GM12878 (cell line): ENCODE results near the gene CDH4. TPM values are rescaled to one million over a fixed set of nuclear protein-coding genes. Genes with fewer than 3 reads are reported as not detected.

Experiments
- ATAC-seq: fragments of 200-7000 bp; cut with Tn5 transposase; 3 replicates; pipeline ENCODE4 v1.9.1; 2020; ENCODE audit warnings: mild to moderate bottlenecking, moderate library complexity
- BruUV-seq: library from RNA; stranded (reverse); fragments of 400-500 nt; replicated peaks from 2 replicates; lab custom pipeline; 2021; lab: Mats Ljungman, UMichigan
- CTCF ChIA-PET: fragments of 300-600 bp; sonication (Branson Sonifier 250); formaldehyde crosslinking; extraction: SDS; loops from one replicate; lab custom pipeline; 2021; ENCODE audit warnings: inconsistent platforms; lab: Yijun Ruan, JAX
- POLR2A ChIA-PET: fragments of 350-600 bp; formaldehyde crosslinking; extraction: SDS; loops from one replicate; lab custom pipeline; 2021; ENCODE audit warnings: inconsistent platforms; lab: Charles Lee
- RAD21 ChIA-PET: fragments of 300-600 bp; sonication (Branson Sonifier 250); formaldehyde crosslinking; loops from one replicate; lab custom pipeline; 2023; ENCODE audit warnings: antibody characterized with exemption; ENCODE audit not compliant: unreplicated experiment; lab: Charles Lee
- SMC1A ChIA-PET: fragments of 300-600 bp; sonication (Branson Sonifier 250); formaldehyde crosslinking; loops from one replicate; lab custom pipeline; 2023; ENCODE audit not compliant: unreplicated experiment, uncharacterized antibody; lab: Charles Lee
- DNase-seq: peaks from one replicate; pipeline ENCODE4 v3.0.0-alpha.2; 2011; ENCODE audit warnings: low read depth, low spot score
- FAIRE-seq: peaks from 3 replicates; lab custom pipeline; 2011; peaks lifted over from hg19 to GRCh38; lab: Jason Lieb, UNC
- H2AFZ ChIP-seq: 2 replicates; pipeline ENCODE4 v1.6.0; 2011; ENCODE audit warnings: low read depth, low read length, control low read depth; ENCODE audit not compliant: control insufficient read depth
- H3K27ac ChIP-seq: 2 replicates; pipeline ENCODE4 v1.5.1; 2011; ENCODE audit warnings: control low read depth; ENCODE audit not compliant: control insufficient read depth, insufficient read depth
- H3K27me3 ChIP-seq, 2 experiments: replicated peaks in 1 of 2; 2 replicates each; pipeline versions ENCODE4 v1.6.0 to v1.6.1; 2011; ENCODE audit warnings: low read length in 1 of 2; ENCODE audit not compliant: control insufficient read depth in 2 of 2, insufficient read depth in 2 of 2
- H3K36me3 ChIP-seq, 2 experiments: 2 replicates each; pipeline ENCODE4 v1.5.1; 2011; ENCODE audit warnings: low read length in 1 of 2; ENCODE audit not compliant: control insufficient read depth in 2 of 2, insufficient read depth in 2 of 2
- H3K4me1 ChIP-seq: 2 replicates; pipeline ENCODE4 v1.6.1; 2011; ENCODE audit warnings: mild to moderate bottlenecking, low read length, moderate library complexity, mixed read lengths; ENCODE audit not compliant: control insufficient read depth, insufficient read depth
- H3K4me2 ChIP-seq: 2 replicates; pipeline ENCODE4 v1.6.0; 2011; ENCODE audit warnings: control low read depth; ENCODE audit not compliant: control insufficient read depth, insufficient read depth
- H3K4me3 ChIP-seq: fragments of 200-600 bp; sonication (generic); 2 replicates; pipeline ENCODE4 v1.5.1; 2016
- H3K79me2 ChIP-seq: 2 replicates; pipeline ENCODE4 v1.6.0; 2011; ENCODE audit warnings: low read length; ENCODE audit not compliant: control insufficient read depth, insufficient read depth
- H3K9ac ChIP-seq: 2 replicates; pipeline ENCODE4 v1.8.0; 2011; ENCODE audit warnings: low read length, control low read depth, mixed read lengths; ENCODE audit not compliant: control insufficient read depth, insufficient read depth
- H3K9me3 ChIP-seq: replicated peaks from 3 replicates; pipeline ENCODE4 v1.5.1; 2011; ENCODE audit warnings: mild to moderate bottlenecking, low read length; ENCODE audit not compliant: control insufficient read depth, insufficient read depth
- H4K20me1 ChIP-seq: 2 replicates; pipeline ENCODE4 v1.6.0; 2011; ENCODE audit not compliant: control insufficient read depth, insufficient read depth
- CBX3 ChIP-seq: fragments of 200-600 bp; sonication (generic); IDR thresholded peaks from 2 replicates; pipeline ENCODE4 v1.6.1; 2016; ENCODE audit warnings: low read depth, borderline replicate concordance
- CBX5 ChIP-seq: sonication (generic); IDR thresholded peaks from 2 replicates; pipeline ENCODE4 v1.6.1; 2016; ENCODE audit warnings: low read depth, moderate library complexity, mild to moderate bottlenecking, inconsistent platforms
- CREB1 ChIP-seq: IDR thresholded peaks from 2 replicates; pipeline ENCODE4 v1.6.1; 2012; ENCODE audit warnings: low read depth, mild to moderate bottlenecking, inconsistent platforms
- CREM ChIP-seq: IDR thresholded peaks from 2 replicates; pipeline ENCODE4 v1.6.1; 2014; ENCODE audit warnings: antibody characterized with exemption, low read depth
- EED ChIP-seq: sonication (generic); IDR thresholded peaks from 2 replicates; pipeline ENCODE4 v1.6.1; 2016; ENCODE audit warnings: antibody characterized with exemption, low read depth
- ESRRA ChIP-seq: IDR thresholded peaks from 2 replicates; pipeline ENCODE4 v1.6.1; 2012; ENCODE audit warnings: mild to moderate bottlenecking, low read length, improper control_type of control experiment
- LARP7 ChIP-seq: fragments of 450-650 bp; IDR thresholded peaks from 2 replicates; pipeline ENCODE4 v1.6.1; 2017; ENCODE audit warnings: mild to moderate bottlenecking
- NBN ChIP-seq: fragments of 450-650 bp; IDR thresholded peaks from 2 replicates; pipeline ENCODE4 v1.6.1; 2016
- PAX8 ChIP-seq: fragments of 450-650 bp; IDR thresholded peaks from 2 replicates; pipeline ENCODE4 v1.6.1; 2017; ENCODE audit warnings: mild to moderate bottlenecking, moderate library complexity
- RAD51 ChIP-seq: fragments of 450-650 bp; IDR thresholded peaks from 2 replicates; pipeline ENCODE4 v1.6.1; 2016; ENCODE audit warnings: moderate library complexity, mild to moderate bottlenecking, inconsistent platforms
- RFX5 ChIP-seq: IDR thresholded peaks from 2 replicates; pipeline ENCODE4 v1.6.1; 2011; ENCODE audit warnings: low read depth, low read length, improper control_type of control experiment
- SP1 ChIP-seq: IDR thresholded peaks from one replicate; pipeline ENCODE4 v1.6.1; 2011; ENCODE audit warnings: low read depth, low read length
- TCF12 ChIP-seq: IDR thresholded peaks from 2 replicates; pipeline ENCODE4 v1.6.1; 2011; ENCODE audit warnings: low read depth, mild to moderate bottlenecking, low read length
- YY1 ChIP-seq: IDR thresholded peaks from 2 replicates; pipeline ENCODE4 v1.6.1; 2011; ENCODE audit warnings: low read depth, mild to moderate bottlenecking, low read length
- in situ Hi-C: fragments of 300-500 bp; cut with MboI; formaldehyde crosslinking; loops from 9 replicates; pipeline ENCODE4 v1.14.3; 2018; ENCODE audit warnings: mixed read lengths
- intact Hi-C: fragments of 100-400 bp; cut with micrococcal nuclease; formaldehyde crosslinking; loops from one replicate; pipeline ENCODE4 v1.14.2; 2022; ENCODE audit not compliant: unreplicated experiment
- polyA plus RNA-seq, 11 experiments: library from polyadenylated mRNA; depleted of rRNA in 4 of 11; unstranded in 6 of 11; stranded (reverse) in 5 of 11; fragments of >200 nt; fragmentation: Nextera tagmentation in 4 of 11; fragmentation: Illumina TruSeq in 1 of 11; extraction: Ambion mirVana in 4 of 11; extraction: Trizol in 1 of 11; gene quantifications; 1 replicate in 1 of 11; 2 replicates in 10 of 11; pipeline versions ENCODE4 v1.2.1 to v1.2.3, GENCODE V29; 2011 to 2016; ENCODE audit warnings: inconsistent platforms in 2 of 11, missing spikeins in 2 of 11, low read depth in 1 of 11
- total RNA-seq, 4 experiments: library from RNA; depleted of rRNA in 3 of 4; stranded (reverse); fragments of >200 nt in 3 of 4; fragmentation: Illumina TruSeq in 1 of 4; extraction: Trizol in 1 of 4; gene quantifications; 2 replicates each; pipeline versions ENCODE4 v1.2.1 to v1.2.3, GENCODE V29; 2013 to 2021
- TF ChIP-seq, protein P1 (sequence below): fragments of 450-650 bp; IDR thresholded peaks from 2 replicates; pipeline ENCODE4 v1.6.1; 2017; ENCODE audit warnings: mild to moderate bottlenecking, moderate library complexity
- TF ChIP-seq, protein P2 (sequence below): fragments of 150-350 bp; IDR thresholded peaks from 2 replicates; pipeline ENCODE4 v1.6.1; 2016; ENCODE audit warnings: low read depth, low read length
- TF ChIP-seq, protein P3 (sequence below): IDR thresholded peaks from 2 replicates; pipeline ENCODE4 v1.6.1; 2012; ENCODE audit warnings: low read length, inconsistent platforms

CDH4 gene
- total and polyA plus RNA-seq, 10 of the 15 experiments (the other 5 are each of a cell fraction or from before 2014, with no cell fraction given), result not detected

DNA sequence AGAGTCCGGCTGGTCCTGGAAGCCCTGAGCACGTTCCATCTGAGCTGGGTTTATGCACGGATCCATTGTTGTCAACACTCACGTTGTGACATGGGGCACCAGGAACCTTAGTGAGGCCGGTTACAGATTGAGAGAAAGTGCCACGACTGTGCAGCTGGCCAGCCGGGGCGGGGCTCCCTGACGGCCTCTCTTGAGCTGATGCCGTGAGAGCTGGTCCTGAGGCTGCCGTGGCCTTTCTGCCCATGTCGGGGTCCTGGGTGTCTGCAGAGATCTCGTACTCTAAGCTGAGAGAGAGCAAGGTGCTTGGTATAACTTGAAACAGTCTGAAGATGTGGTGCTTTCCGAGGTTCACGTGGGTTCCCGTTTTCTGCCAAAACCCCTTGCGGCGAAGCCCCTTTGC, 10.0 kb downstream of the CDH4 start (continued):
- TF ChIP-seq, protein P1, sequence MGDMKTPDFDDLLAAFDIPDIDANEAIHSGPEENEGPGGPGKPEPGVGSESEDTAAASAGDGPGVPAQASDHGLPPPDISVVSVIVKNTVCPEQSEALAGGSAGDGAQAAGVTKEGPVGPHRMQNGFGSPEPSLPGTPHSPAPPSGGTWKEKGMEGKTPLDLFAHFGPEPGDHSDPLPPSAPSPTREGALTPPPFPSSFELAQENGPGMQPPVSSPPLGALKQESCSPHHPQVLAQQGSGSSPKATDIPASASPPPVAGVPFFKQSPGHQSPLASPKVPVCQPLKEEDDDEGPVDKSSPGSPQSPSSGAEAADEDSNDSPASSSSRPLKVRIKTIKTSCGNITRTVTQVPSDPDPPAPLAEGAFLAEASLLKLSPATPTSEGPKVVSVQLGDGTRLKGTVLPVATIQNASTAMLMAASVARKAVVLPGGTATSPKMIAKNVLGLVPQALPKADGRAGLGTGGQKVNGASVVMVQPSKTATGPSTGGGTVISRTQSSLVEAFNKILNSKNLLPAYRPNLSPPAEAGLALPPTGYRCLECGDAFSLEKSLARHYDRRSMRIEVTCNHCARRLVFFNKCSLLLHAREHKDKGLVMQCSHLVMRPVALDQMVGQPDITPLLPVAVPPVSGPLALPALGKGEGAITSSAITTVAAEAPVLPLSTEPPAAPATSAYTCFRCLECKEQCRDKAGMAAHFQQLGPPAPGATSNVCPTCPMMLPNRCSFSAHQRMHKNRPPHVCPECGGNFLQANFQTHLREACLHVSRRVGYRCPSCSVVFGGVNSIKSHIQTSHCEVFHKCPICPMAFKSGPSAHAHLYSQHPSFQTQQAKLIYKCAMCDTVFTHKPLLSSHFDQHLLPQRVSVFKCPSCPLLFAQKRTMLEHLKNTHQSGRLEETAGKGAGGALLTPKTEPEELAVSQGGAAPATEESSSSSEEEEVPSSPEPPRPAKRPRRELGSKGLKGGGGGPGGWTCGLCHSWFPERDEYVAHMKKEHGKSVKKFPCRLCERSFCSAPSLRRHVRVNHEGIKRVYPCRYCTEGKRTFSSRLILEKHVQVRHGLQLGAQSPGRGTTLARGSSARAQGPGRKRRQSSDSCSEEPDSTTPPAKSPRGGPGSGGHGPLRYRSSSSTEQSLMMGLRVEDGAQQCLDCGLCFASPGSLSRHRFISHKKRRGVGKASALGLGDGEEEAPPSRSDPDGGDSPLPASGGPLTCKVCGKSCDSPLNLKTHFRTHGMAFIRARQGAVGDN, result no peak

DNA sequence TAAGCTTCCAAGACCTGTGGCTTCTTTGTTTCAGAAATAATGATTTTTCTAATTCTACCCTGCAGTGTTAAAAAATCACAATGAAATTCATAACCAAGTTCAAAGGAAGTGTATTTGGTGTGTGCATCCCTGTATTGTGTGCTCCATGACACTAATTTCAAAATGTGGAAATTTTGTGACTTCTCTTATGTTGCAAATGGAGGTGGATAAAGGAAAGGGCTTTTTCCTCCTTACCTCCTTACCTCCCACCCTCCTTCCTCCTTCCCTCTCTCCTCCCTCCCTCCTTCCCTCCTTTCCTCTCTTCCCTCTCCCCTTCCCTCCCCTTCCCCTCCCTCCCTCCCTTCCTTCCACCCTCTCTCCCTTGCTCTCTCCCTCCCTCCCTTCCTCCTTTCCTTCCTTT, 10.5 kb downstream of the CDH4 start:
- in situ Hi-C loops (loop anchor here (5.0 kb wide), 1 partner anchor 50 kb away; no protein-coding TSS in a partner anchor), intact Hi-C loops (loop anchor here (5.0 kb wide), 1 partner anchor 410 kb away; no protein-coding TSS in a partner anchor)
- ChIA-PET CTCF (interaction anchor here (0.7 to 1.1 kb wide), 2 partner anchors 33 to 1052 kb away, joined by 3 read pairs; no protein-coding TSS in a partner anchor), RAD21 (interaction anchor here (0.6 kb wide), 1 partner anchor 243 kb away, joined by 3 read pairs; no protein-coding TSS in a partner anchor), POLR2A (no interaction called here), SMC1A (no interaction called here)
- TF ChIP-seq PAX8 (no peak), RFX5 (no peak), CREB1 (no peak), CREM (no peak), TCF12 (no peak), CBX5 (no peak), RAD51 (no peak), EED (no peak), SP1 (no peak), YY1 (no peak), NBN (no peak), CBX3 (no peak), LARP7 (no peak), ESRRA (no peak)
- TF ChIP-seq, protein P2, sequence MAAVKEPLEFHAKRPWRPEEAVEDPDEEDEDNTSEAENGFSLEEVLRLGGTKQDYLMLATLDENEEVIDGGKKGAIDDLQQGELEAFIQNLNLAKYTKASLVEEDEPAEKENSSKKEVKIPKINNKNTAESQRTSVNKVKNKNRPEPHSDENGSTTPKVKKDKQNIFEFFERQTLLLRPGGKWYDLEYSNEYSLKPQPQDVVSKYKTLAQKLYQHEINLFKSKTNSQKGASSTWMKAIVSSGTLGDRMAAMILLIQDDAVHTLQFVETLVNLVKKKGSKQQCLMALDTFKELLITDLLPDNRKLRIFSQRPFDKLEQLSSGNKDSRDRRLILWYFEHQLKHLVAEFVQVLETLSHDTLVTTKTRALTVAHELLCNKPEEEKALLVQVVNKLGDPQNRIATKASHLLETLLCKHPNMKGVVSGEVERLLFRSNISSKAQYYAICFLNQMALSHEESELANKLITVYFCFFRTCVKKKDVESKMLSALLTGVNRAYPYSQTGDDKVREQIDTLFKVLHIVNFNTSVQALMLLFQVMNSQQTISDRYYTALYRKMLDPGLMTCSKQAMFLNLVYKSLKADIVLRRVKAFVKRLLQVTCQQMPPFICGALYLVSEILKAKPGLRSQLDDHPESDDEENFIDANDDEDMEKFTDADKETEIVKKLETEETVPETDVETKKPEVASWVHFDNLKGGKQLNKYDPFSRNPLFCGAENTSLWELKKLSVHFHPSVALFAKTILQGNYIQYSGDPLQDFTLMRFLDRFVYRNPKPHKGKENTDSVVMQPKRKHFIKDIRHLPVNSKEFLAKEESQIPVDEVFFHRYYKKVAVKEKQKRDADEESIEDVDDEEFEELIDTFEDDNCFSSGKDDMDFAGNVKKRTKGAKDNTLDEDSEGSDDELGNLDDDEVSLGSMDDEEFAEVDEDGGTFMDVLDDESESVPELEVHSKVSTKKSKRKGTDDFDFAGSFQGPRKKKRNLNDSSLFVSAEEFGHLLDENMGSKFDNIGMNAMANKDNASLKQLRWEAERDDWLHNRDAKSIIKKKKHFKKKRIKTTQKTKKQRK, result no peak
- TF ChIP-seq, protein P3, sequence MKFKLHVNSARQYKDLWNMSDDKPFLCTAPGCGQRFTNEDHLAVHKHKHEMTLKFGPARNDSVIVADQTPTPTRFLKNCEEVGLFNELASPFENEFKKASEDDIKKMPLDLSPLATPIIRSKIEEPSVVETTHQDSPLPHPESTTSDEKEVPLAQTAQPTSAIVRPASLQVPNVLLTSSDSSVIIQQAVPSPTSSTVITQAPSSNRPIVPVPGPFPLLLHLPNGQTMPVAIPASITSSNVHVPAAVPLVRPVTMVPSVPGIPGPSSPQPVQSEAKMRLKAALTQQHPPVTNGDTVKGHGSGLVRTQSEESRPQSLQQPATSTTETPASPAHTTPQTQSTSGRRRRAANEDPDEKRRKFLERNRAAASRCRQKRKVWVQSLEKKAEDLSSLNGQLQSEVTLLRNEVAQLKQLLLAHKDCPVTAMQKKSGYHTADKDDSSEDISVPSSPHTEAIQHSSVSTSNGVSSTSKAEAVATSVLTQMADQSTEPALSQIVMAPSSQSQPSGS, result no peak
- DNase-seq, result no peak
- no peak overlapping the region for H3K27ac ChIP-seq
- no peaks in the 10 kb centered on the region for H3K79me2 ChIP-seq
- H3K4me3 ChIP-seq, result no peak overlapping the region
- no TSS peak for BruUV-seq
- no peaks in the 10 kb centered on the region for H3K4me1 ChIP-seq
- H3K4me2 ChIP-seq, result no peak overlapping the region
- H3K9me3 ChIP-seq, result no peaks in the 10 kb centered on the region; the same call in 2 of the 3 replicates
- H3K27me3 ChIP-seq, result no peaks in the 10 kb centered on the region
- ATAC-seq, result no peak
- H3K36me3 ChIP-seq, result no peaks in the 10 kb centered on the region
- H3K9ac ChIP-seq, result no peak overlapping the region
- no peak overlapping the region for H2AFZ ChIP-seq
- H4K20me1 ChIP-seq, result no peaks in the 10 kb centered on the region
- FAIRE-seq, result no peak
